ENCODE results near the gene TTC28.
"Not testable (repeated sequence)": the region's sequence is repeated elsewhere in the genome, so short reads cannot be mapped to it uniquely, and the experiment has no call there.

TTC28 gene

DNA sequence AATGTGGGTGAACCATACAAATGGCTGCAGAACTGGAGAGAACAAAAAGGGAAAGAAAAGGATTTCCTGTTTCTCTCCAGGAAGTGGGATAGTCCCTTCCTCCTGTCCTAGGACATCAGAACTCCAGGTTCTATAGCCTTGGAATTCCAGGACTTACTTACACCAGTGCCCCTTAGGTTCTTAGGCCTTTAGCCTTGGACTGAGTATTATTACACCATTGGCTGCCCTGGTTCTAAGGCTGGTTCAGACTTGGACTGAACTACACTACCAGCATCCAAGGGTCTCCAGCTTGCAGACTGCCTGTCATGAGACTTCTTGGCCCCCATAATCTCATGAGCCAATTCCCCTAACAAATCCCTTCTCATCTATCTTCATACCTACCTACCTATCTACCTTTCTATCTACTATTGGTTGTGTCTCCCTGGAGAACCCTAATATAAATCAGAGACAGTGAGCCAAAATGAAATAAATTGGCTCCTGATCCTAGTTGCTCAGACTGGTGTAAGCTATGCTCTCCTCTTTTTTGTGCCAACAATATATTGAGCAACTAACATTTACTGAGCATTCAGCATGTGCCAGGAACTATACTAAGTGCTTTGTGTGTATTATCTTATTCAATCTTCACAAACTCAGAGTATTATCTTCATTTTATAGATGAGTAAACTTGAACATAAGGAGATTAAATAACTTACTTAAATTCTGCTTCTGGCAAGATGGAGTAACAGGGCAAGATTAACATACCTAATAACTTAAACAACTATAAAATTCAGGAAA lies 303.7 kb downstream of the TTC28 start:
- Mint-ChIP-seq H3K36me3 (ENCODE audit: low read depth) (peaks cover 5% of the 10 kb centered on the region), H3K4me3 (no peak overlapping the region), H3K9me3 (peaks cover 5% of the 10 kb centered on the region), H3K27me3 (ENCODE audit: low read depth, poor library complexity) (no peaks in the 10 kb centered on the region), H3K27ac (no peak overlapping the region), H3K4me1 (no peaks in the 10 kb centered on the region)
- DNase-seq: no peak
- TF ChIP-seq, protein P1, sequence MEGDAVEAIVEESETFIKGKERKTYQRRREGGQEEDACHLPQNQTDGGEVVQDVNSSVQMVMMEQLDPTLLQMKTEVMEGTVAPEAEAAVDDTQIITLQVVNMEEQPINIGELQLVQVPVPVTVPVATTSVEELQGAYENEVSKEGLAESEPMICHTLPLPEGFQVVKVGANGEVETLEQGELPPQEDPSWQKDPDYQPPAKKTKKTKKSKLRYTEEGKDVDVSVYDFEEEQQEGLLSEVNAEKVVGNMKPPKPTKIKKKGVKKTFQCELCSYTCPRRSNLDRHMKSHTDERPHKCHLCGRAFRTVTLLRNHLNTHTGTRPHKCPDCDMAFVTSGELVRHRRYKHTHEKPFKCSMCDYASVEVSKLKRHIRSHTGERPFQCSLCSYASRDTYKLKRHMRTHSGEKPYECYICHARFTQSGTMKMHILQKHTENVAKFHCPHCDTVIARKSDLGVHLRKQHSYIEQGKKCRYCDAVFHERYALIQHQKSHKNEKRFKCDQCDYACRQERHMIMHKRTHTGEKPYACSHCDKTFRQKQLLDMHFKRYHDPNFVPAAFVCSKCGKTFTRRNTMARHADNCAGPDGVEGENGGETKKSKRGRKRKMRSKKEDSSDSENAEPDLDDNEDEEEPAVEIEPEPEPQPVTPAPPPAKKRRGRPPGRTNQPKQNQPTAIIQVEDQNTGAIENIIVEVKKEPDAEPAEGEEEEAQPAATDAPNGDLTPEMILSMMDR (IDR thresholded peaks at IDR 0.05): no peak

DNA sequence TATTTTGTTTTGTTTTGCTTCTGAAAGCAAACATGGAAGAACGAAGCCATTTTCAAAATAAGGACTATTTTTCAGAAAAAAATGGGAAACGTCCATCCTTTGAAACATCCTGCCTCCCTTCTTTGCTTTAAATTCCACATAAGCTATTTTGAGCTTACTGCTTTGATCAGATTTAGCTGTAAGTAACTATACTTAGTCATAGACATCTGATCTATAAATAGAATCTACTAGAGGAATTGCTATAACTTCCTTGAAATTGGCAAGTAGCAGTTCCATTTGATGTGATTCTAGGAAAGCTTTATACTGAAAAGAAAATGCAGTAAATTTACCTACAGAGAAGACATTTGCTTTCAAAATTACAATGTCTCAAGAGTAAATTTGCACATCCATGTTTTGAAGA lies 305.8 kb downstream of the TTC28 start:
- TF ChIP-seq, protein P1 (IDR thresholded peaks at IDR 0.05): no peak
- Mint-ChIP-seq H3K27me3 (ENCODE audit: low read depth, poor library complexity) (no peaks in the 10 kb centered on the region), H3K4me3 (no peak overlapping the region), H3K4me1 (no peaks in the 10 kb centered on the region), H3K9me3 (peaks cover 26% of the 10 kb centered on the region), H3K27ac (no peak overlapping the region), H3K36me3 (ENCODE audit: low read depth) (peaks cover 22% of the 10 kb centered on the region)
- no peak for DNase-seq

DNA sequence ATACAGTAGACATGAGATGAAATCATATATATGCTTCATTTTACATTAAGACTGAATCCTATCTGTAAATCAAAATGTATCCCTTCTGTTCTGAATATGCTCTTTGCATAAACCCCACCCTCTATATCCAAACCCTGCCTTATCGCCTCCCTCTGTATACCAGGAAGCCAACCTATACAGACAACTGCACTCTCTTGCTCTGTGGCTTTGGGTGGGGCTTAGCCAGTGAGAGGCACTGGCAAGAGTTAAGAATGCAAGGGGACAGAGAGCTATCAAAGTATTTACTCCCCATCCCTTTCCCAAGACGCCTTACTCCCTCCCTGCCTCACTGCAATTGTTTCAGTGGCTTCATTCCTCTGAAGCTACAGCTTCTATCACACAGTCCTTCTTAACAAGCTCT lies 309.8 kb downstream of the TTC28 start:
- TF ChIP-seq, protein P1 (IDR thresholded peaks at IDR 0.05): no peak
- DNase-seq: no peak
- peaks cover 50% of the 10 kb centered on the region for H3K9me3 Mint-ChIP-seq
- no peaks in the 10 kb centered on the region for H3K27me3 Mint-ChIP-seq (ENCODE audit: low read depth, poor library complexity)
- no peak overlapping the region for H3K27ac Mint-ChIP-seq
- H3K36me3 Mint-ChIP-seq (ENCODE audit: low read depth): peaks cover 49% of the 10 kb centered on the region
- H3K4me3 Mint-ChIP-seq: no peak overlapping the region
- H3K4me1 Mint-ChIP-seq: no peaks in the 10 kb centered on the region

DNA sequence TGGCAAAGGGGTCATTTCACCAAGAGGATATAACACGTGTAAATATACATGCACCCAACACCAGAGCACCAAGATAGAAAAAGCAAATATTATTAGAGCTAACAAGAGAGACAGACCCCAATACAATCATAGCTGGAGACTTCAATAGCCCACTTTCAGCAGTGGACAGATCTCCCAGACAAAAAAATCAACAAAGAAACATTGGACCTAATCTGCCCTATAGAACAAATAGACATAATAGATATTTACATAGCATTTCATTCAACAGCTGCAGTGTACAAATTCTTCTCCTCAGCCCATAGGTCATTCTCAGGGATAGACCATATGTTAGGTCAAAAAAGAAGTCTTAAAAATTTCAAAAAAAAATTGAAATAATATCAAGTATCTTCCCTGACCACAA lies 312.8 kb downstream of the TTC28 start:
- TF ChIP-seq, protein P1 (IDR thresholded peaks at IDR 0.05): no peak
- peaks cover 78% of the 10 kb centered on the region for H3K36me3 Mint-ChIP-seq (ENCODE audit: low read depth)
- DNase-seq: no peak
- H3K27ac Mint-ChIP-seq: no peak overlapping the region
- no peaks in the 10 kb centered on the region for H3K27me3 Mint-ChIP-seq (ENCODE audit: low read depth, poor library complexity)
- H3K4me1 Mint-ChIP-seq: no peaks in the 10 kb centered on the region
- peaks cover 78% of the 10 kb centered on the region for H3K9me3 Mint-ChIP-seq
- H3K4me3 Mint-ChIP-seq: no peak overlapping the region

DNA sequence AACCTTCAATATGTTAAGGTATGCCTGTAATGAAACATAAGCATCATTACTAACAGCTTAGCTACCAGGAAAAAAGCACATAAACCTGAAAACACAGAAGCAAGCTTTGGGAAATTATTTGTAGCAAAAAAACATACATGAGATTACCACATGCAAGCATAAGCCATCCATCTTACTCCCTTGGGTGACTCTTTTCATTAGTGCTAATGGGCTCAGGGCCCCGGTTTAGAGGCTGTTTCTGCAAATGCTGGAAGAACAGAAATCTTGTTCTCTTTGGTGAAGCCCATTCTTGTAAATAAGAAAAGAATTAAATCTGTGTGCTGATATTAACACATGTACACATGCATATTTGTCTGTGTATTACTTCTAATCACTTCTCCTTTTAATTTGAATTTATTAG lies 314.3 kb downstream of the TTC28 start:
- H3K27me3 Mint-ChIP-seq (ENCODE audit: low read depth, poor library complexity): no peaks in the 10 kb centered on the region
- H3K36me3 Mint-ChIP-seq (ENCODE audit: low read depth): peaks cover 84% of the 10 kb centered on the region
- no peak overlapping the region for H3K4me3 Mint-ChIP-seq
- no peak overlapping the region for H3K27ac Mint-ChIP-seq
- no peak for DNase-seq
- peaks cover 83% of the 10 kb centered on the region for H3K9me3 Mint-ChIP-seq
- TF ChIP-seq, protein P1 (IDR thresholded peaks at IDR 0.05): no peak
- no peaks in the 10 kb centered on the region for H3K4me1 Mint-ChIP-seq

DNA sequence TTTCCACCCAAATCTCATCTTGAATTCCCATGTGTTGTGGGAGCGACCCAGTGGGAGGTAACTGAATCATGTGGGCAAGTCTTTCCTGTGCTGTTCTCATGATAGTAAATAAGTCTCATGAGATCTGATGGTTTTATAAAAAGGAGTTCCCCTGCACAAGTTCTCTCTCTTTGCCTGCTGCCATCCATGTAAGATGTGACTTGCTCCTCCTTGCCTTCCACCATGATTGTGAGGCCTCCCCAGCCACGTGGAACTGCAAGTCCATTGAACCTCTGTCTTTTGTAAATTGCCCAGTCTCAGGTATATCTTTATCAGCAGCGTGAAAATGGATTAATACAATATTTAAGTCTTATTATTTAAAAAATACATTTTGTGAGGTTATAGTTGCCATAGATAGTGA lies 315.5 kb downstream of the TTC28 start:
- not testable (repeated sequence) for DNase-seq; H3K4me1 Mint-ChIP-seq; H3K4me3 Mint-ChIP-seq; H3K27me3 Mint-ChIP-seq (ENCODE audit: low read depth, poor library complexity); H3K27ac Mint-ChIP-seq
- peaks cover 75% of the 10 kb centered on the region for H3K36me3 Mint-ChIP-seq (ENCODE audit: low read depth)
- H3K9me3 Mint-ChIP-seq: peaks cover 71% of the 10 kb centered on the region
